Measurements from ENCODE around the gene CDCA7L.

- TF ChIP-seq CTCF (IDR thresholded peaks at IDR 0.05 in 4 of 5, conservative IDR thresholded peaks at IDR 0.05 in 1 of 5) (no peak), POLR2A (IDR thresholded peaks at IDR 0.05) (no peak)
Observed at GRCh38 chr7:21946222-21946709, 567 bp upstream of the CDCA7L start.

Data from gastrocnemius medialis (tissue), 4 donors.